Gastroesophageal sphincter (tissue), 4 donors: ENCODE data around the gene ELL. TPM values are rescaled to one million over a fixed set of nuclear protein-coding genes. Genes with fewer than 3 reads are reported as not detected.
A peak's percentile ranks its signal among the peaks of the same experiment; 100 is the strongest.

Experiments
- ATAC-seq: fragments of 150-250 bp; one replicate; pipeline ENCODE4 v1.9.1; 2016; ENCODE audit warnings: mild to moderate bottlenecking, moderate library complexity
- H3K27ac ChIP-seq, 4 donors: fragments of 200-600 bp; sonication (generic) in 3 of 4; 1 replicate in 3 of 4; 2 replicates in 1 of 4; pipeline ENCODE4 v1.5.1; 2016 to 2019
- H3K27me3 ChIP-seq: fragments of 200-600 bp; sonication (generic); one replicate; pipeline ENCODE4 v1.5.1; 2019
- H3K36me3 ChIP-seq, 2 donors: fragments of 200-600 bp; sonication (generic); one replicate each; pipeline ENCODE4 v1.5.1; 2019; ENCODE audit warnings: control low read depth in 1 of 2
- H3K4me1 ChIP-seq, 3 donors: fragments of 200-600 bp; sonication (generic); 1 replicate in 2 of 3; 2 replicates in 1 of 3; pipeline ENCODE4 v1.5.1; 2016 to 2019; ENCODE audit warnings: control low read depth in 2 of 3
- H3K4me3 ChIP-seq, 2 donors: fragments of 200-600 bp; sonication (generic); one replicate each; pipeline ENCODE4 v1.5.1; 2019; ENCODE audit warnings: mild to moderate bottlenecking in 1 of 2, moderate library complexity in 1 of 2
- H3K9me3 ChIP-seq, 3 donors: fragments of 200-600 bp; sonication (generic); one replicate each; pipeline ENCODE4 v1.5.1; 2017 to 2019; ENCODE audit warnings: control low read depth in 2 of 3
- CTCF ChIP-seq, 4 experiments: fragments of 200-600 bp in 2 of 4; fragments of 450-650 bp in 2 of 4; sonication (generic) in 1 of 4; IDR thresholded peaks; one replicate each; pipeline ENCODE4 v1.5.1; 2017 to 2019; ENCODE audit warnings: antibody characterized with exemption in 4 of 4, mild to moderate bottlenecking in 2 of 4, moderate library complexity in 2 of 4
- EP300 ChIP-seq: sonication (generic); formaldehyde crosslinking; IDR thresholded peaks from one replicate; pipeline ENCODE4 v1.6.1; 2017; ENCODE audit warnings: antibody characterized with exemption, mild to moderate bottlenecking
- POLR2A ChIP-seq, 2 donors: fragments of 450-650 bp; IDR thresholded peaks; one replicate each; pipeline ENCODE4 v1.6.1; 2017; ENCODE audit warnings: antibody characterized with exemption in 2 of 2, mild to moderate bottlenecking in 2 of 2, moderate library complexity in 1 of 2
- POLR2AphosphoS5 ChIP-seq: sonication (generic); formaldehyde crosslinking; IDR thresholded peaks from one replicate; pipeline ENCODE4 v1.6.1; 2017; ENCODE audit warnings: antibody characterized with exemption
- WGBS, 2 donors: methylation state at CpG; one replicate each; pipeline ENCODE4 v1.1.5; 2018; ENCODE audit warnings: low coverage in 1 of 2; 5-methylcytosine and 5-hydroxymethylcytosine counted together
- total RNA-seq, 4 donors: library from RNA; depleted of rRNA; stranded (reverse); fragments of >200 nt; gene quantifications; one replicate each; pipeline ENCODE4 v1.1.0, GENCODE V29; 2016

The ELL gene
- total RNA-seq, 4 donors from 2014 or later, result 12.5 to 19.0 (median 14.7) TPM

GRCh38 chr19:18504886-18505610 lies 16.8 kb downstream of the ELL start:
- no peaks in the 10 kb centered on the region for H3K9me3 ChIP-seq
- H3K27me3 ChIP-seq, result no peaks in the 10 kb centered on the region
- no peak overlapping the region for H3K4me3 ChIP-seq
- H3K4me1 ChIP-seq, result peaks cover 4 to 100% (median 94%) of the 10 kb centered on the region in 3 donors
- TF ChIP-seq POLR2AphosphoS5 (no peak), POLR2A (IDR thresholded peaks at IDR 0.05) (no peak), CTCF (IDR thresholded peaks at IDR 0.05) (no peak), EP300 (no peak)
- no peak for ATAC-seq
- WGBS, 2 donors, result 70% methylated on average over 2 of the region's 8 CpGs; no CpG with 5 or more reads in 1 of the 2 donors
- no peaks in the 10 kb centered on the region for H3K36me3 ChIP-seq
- H3K27ac ChIP-seq, result peak overlapping the region in 3 of 4 donors; percentile 16 to 71 (median 54)

GRCh38 chr19:18503971-18504885 lies 17.6 kb downstream of the ELL start:
- peak overlapping the region in 3 of 4 donors; percentile 63 to 71 (median 68) for H3K27ac ChIP-seq
- no peaks in the 10 kb centered on the region for H3K36me3 ChIP-seq
- ATAC-seq, result peak; percentile 16
- H3K4me3 ChIP-seq, result no peak overlapping the region
- H3K9me3 ChIP-seq, result no peaks in the 10 kb centered on the region
- 51 to 61% methylated on average over 4 to 5 of the region's 20 CpGs for WGBS, 2 donors
- no peak for TF ChIP-seq EP300
- TF ChIP-seq POLR2A (IDR thresholded peaks at IDR 0.05), result no peak
- no peak for TF ChIP-seq CTCF (IDR thresholded peaks at IDR 0.05)
- TF ChIP-seq POLR2AphosphoS5, result no peak
- H3K27me3 ChIP-seq, result no peaks in the 10 kb centered on the region
- peaks cover 4 to 100% (median 97%) of the 10 kb centered on the region in 3 donors for H3K4me1 ChIP-seq

- TF ChIP-seq POLR2A (IDR thresholded peaks at IDR 0.05), result no peak
- no peak for TF ChIP-seq CTCF (IDR thresholded peaks at IDR 0.05)
- no peak for TF ChIP-seq POLR2AphosphoS5
- no peak for TF ChIP-seq EP300
- Histone ChIP-seq H3K27me3 (no peaks in the 10 kb centered on the region), H3K36me3 (no peaks in the 10 kb centered on the region), H3K4me3 (no peak overlapping the region), H3K9me3 (no peaks in the 10 kb centered on the region), H3K27ac (peak overlapping the region in 3 of 4 donors; percentile 63 to 69 (median 68)), H3K4me1 (peaks cover 4 to 100% (median 97%) of the 10 kb centered on the region in 3 donors)
- WGBS, 2 donors, result 53% methylated on average over 6 of the region's 15 CpGs; no CpG with 5 or more reads in 1 of the 2 donors
- ATAC-seq, result no peak
These were observed 18.4 kb downstream of the ELL start for GRCh38 chr19:18503337-18503970.

GRCh38 chr19:18502638-18503294 lies 19.1 kb downstream of the ELL start:
- Histone ChIP-seq H3K36me3 (no peaks in the 10 kb centered on the region), H3K4me3 (no peak overlapping the region), H3K27me3 (no peaks in the 10 kb centered on the region), H3K4me1 (peaks cover 4 to 100% (median 90%) of the 10 kb centered on the region in 3 donors), H3K27ac (peak overlapping the region in 3 of 4 donors; percentile 63 to 69 (median 68)), H3K9me3 (no peaks in the 10 kb centered on the region)
- peak; percentile 23 for ATAC-seq
- TF ChIP-seq POLR2AphosphoS5 (no peak), CTCF (IDR thresholded peaks at IDR 0.05) (no peak)
- WGBS, 2 donors, result 50 to 80% methylated on average over 1 to 9 of the region's 17 CpGs
